LNCaP clone FGC (cell line): ENCODE data around the gene EPHA8.

Experiments
- DNase-seq: peaks from one replicate; pipeline ENCODE4 v3.0.0-alpha.2; 2011; ENCODE audit warnings: low read depth
- H3K4me3 ChIP-seq: 2 replicates; pipeline ENCODE4 v1.5.1; 2011; ENCODE audit warnings: mild to moderate bottlenecking, low read depth, low read length, control low read depth
- CTCF ChIP-seq: IDR thresholded peaks from 2 replicates; pipeline ENCODE4 v1.5.1; 2012; ENCODE audit warnings: mild to moderate bottlenecking; ENCODE audit not compliant: control insufficient read depth, insufficient read depth; ENCODE audit errors: extremely low read depth

EPHA8 gene

GRCh38 chr1:22584001-22584562, 20.8 kb downstream of the EPHA8 start:
- TF ChIP-seq CTCF: no peak
- no peak overlapping the region for H3K4me3 ChIP-seq
- no peak for DNase-seq

DNA sequence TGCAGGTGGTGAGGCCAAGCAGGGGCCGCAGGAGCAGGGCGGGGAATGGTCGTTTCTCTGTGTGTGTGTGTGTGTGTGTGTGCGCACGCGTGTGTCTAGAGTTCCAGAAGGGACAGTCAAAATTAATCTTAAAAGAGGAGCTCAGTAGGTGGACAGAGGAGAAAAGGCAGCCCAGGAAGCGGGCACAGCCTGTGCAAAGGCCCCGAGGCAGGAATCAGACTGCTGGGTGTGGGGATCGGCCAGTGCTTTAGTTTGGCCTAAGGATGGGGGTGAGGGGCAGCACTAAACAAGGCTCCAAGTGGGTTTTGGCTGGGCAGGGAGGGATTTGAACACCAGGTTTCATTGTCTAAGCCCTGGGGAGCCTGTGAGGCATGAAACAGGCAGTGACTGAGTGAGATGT, 21.7 kb downstream of the EPHA8 start:
- no peak for DNase-seq
- no peak overlapping the region for H3K4me3 ChIP-seq
- TF ChIP-seq CTCF: no peak

GRCh38 chr1:22585471-22585870, 22.2 kb downstream of the EPHA8 start:
- no peak for TF ChIP-seq CTCF
- no peak for DNase-seq
- H3K4me3 ChIP-seq: no peak overlapping the region

GRCh38 chr1:22586356-22587130, 23.3 kb downstream of the EPHA8 start:
- no peak overlapping the region for H3K4me3 ChIP-seq
- TF ChIP-seq CTCF: no peak
- DNase-seq: no peak

DNA sequence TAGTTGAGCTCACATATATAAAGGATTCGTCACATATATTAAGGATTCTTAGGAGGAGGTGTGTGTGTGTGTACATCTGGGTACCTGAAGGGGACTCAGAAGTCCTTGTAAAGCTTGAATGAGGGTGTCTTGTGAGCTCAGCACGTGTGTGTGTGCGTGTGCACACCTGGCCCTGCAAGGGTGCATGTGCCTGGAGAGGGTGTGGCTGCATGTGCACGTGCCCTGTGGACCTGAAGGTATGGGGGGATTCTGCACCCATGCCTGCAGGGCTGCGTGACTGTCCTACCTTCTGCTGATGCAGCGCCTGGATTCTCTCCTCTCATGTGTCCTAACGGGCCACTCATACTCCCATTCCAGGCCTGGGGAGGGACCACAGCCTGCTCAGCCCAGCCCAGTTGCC, 24.0 kb downstream of the EPHA8 start:
- no peak for DNase-seq
- no peak for TF ChIP-seq CTCF

DNA sequence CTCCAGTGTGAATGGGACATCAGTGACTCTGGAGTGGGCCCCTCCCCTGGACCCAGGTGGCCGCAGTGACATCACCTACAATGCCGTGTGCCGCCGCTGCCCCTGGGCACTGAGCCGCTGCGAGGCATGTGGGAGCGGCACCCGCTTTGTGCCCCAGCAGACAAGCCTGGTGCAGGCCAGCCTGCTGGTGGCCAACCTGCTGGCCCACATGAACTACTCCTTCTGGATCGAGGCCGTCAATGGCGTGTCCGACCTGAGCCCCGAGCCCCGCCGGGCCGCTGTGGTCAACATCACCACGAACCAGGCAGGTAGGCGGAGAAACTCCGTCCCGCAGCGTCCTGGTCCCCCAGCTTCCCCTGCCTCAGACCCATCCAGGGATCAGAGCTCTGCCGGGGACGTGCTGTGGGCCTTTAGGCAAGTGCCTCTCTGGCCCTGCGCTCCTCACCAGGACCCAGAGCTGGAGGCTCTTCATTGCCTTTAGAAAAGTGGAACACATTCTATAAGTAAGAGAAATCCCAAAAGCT, 25.7 kb downstream of the EPHA8 start:
- no peak for DNase-seq
- no peak for TF ChIP-seq CTCF
- H3K4me3 ChIP-seq: no peak overlapping the region

More for the DNA sequence above, 24.0 kb downstream of the EPHA8 start:
- H3K4me3 ChIP-seq: no peak overlapping the region
